Retinal pigment epithelial cell (primary cell): ENCODE data around the gene IMPG2.

Experiments
- DNase-seq: peaks from one replicate; pipeline ENCODE4 v3.0.0-alpha.2; 2010; ENCODE audit warnings: low read depth
- H3K4me3 ChIP-seq: 2 replicates; pipeline ENCODE4 v1.5.1; 2011; ENCODE audit warnings: mild to moderate bottlenecking, low read length, control low read depth, moderate library complexity
- TF ChIP-seq, protein P1 (sequence below): conservative IDR thresholded peaks from 2 replicates; pipeline ENCODE4 v1.5.1; 2011; ENCODE audit warnings: low read depth, low read length, control low read depth, inconsistent platforms

Gene IMPG2

DNA sequence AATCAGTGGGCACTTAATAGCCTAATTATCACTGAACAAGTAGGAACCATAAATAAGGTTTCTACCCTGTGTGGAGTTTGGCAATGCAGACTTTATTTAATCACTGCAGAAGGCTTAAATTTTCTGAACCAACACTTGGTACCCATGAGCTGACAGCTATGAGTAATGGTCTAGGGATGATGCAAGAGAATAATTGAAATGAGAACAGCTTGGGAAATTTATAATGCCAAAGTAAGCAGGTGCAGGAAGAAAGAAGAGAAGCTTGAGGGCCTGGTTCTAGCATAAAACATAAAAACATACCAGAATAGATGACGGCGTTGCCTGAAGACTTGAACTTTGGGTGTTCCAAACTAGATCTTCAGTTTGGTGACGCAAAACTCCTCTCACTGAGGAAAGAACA, 67.0 kb downstream of the IMPG2 start:
- TF ChIP-seq, protein P1, sequence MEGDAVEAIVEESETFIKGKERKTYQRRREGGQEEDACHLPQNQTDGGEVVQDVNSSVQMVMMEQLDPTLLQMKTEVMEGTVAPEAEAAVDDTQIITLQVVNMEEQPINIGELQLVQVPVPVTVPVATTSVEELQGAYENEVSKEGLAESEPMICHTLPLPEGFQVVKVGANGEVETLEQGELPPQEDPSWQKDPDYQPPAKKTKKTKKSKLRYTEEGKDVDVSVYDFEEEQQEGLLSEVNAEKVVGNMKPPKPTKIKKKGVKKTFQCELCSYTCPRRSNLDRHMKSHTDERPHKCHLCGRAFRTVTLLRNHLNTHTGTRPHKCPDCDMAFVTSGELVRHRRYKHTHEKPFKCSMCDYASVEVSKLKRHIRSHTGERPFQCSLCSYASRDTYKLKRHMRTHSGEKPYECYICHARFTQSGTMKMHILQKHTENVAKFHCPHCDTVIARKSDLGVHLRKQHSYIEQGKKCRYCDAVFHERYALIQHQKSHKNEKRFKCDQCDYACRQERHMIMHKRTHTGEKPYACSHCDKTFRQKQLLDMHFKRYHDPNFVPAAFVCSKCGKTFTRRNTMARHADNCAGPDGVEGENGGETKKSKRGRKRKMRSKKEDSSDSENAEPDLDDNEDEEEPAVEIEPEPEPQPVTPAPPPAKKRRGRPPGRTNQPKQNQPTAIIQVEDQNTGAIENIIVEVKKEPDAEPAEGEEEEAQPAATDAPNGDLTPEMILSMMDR = no peak
- H3K4me3 ChIP-seq = no peak overlapping the region
- DNase-seq = peak; percentile 3

- TF ChIP-seq, protein P1 = no peak
- H3K4me3 ChIP-seq = no peak overlapping the region
- DNase-seq = no peak
Observed at GRCh38 chr3:101252945-101253344, 67.4 kb downstream of the IMPG2 start.

DNA sequence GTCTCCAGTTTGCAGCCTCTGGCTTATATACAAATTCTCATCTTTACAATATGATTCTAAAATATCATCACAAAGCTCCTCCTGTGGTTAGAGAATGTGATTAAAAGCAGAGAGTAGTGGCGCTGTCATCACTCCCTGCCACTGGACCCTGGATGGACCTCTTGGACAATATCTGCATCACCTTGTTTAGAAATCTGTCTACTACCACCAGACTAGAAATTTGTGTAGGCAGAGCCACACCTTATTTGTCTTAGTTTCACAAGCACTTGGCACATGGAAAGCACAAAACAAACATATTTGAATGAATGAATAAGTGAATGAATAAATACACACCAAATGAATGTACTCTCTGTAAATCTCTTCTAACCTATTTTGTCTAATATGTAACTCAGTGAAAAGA, 68.1 kb downstream of the IMPG2 start:
- H3K4me3 ChIP-seq = no peak overlapping the region
- TF ChIP-seq, protein P1 = no peak
- no peak for DNase-seq

- TF ChIP-seq, protein P1 = no peak
- no peak overlapping the region for H3K4me3 ChIP-seq
- no peak for DNase-seq
Observed at GRCh38 chr3:101251441-101251840, 68.9 kb downstream of the IMPG2 start.

DNA sequence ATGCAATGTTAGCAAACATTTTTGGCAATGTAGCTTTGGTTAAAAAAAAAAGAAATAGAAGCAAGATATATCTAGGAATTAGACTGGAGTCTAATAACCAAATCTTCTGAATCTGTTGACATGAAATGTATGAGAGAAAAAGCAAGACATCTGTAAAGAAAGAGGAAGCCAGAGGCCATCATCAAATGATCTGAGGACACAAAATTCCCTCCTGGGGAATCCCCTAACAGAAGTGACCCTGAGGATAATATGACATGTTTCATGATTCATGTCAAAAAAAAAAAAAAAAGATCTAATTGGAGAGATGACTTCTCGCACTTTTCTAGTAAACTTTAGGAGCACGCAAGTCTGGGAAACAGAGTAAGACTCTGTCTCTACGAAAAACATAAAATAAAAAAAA, 70.9 kb downstream of the IMPG2 start:
- no peak for DNase-seq

GRCh38 chr3:101248736-101249135, 71.6 kb downstream of the IMPG2 start:
- DNase-seq = no peak
- TF ChIP-seq, protein P1 = no peak
- no peak overlapping the region for H3K4me3 ChIP-seq

More for the DNA sequence above, 70.9 kb downstream of the IMPG2 start:
- TF ChIP-seq, protein P1 = no peak
- no peak overlapping the region for H3K4me3 ChIP-seq

GRCh38 chr3:101244212-101244575, 76.2 kb downstream of the IMPG2 start:
- H3K4me3 ChIP-seq = no peak overlapping the region
- no peak for DNase-seq
- TF ChIP-seq, protein P1 = no peak
